Measurements from ENCODE around the gene PSMG2.

GRCh38 chr18:12668041-12668440 is 34.8 kb upstream of the PSMG2 start:
- TF ChIP-seq JUND (IDR thresholded peaks at IDR 0.05): no peak
- no peak for TF ChIP-seq GABPA (IDR thresholded peaks at IDR 0.05; ENCODE audit: low read depth)
- no peak for TF ChIP-seq CTCF (IDR thresholded peaks at IDR 0.05)
- TF ChIP-seq EZH2phosphoT487 (IDR thresholded peaks at IDR 0.05; ENCODE audit: borderline replicate concordance, low read depth): no peak
- no peak for TF ChIP-seq CHD2 (IDR thresholded peaks at IDR 0.05; ENCODE audit: low read length, partially characterized antibody)
- no peak for TF ChIP-seq IRF3 (IDR thresholded peaks at IDR 0.05; ENCODE audit: low read depth, low read length)
- TF ChIP-seq POLR2AphosphoS5 (IDR thresholded peaks at IDR 0.05; ENCODE audit: low read depth, low read length): no peak
